ENCODE measurements around the gene NFIB.

Gene NFIB

DNA sequence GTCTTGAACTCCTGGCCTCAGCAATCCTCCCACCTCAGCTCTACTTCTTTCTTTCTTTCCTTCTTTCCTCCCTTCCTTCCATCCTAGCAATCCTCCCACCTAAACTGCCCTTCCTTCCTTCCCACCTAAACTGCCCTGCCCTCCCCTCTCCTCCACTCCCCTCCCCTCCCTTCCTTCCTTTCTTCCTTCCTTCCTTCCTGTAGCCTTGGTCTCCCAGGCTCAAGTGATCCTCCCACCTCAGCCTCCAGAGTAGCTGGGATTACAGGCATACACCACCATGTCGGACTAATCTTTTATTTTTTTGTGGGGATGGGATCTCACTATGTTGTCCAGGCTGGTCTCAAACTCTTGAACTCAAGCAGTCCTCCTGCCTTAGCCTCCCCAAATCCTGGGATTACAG is 65.8 kb downstream of the NFIB start:
- H3K4me3 Mint-ChIP-seq: no peak overlapping the region
- no peak overlapping the region for H3K27ac Mint-ChIP-seq
- no peaks in the 10 kb centered on the region for H3K27me3 Mint-ChIP-seq (ENCODE audit: low read depth)
- H3K4me1 Mint-ChIP-seq (ENCODE audit: low read depth): no peaks in the 10 kb centered on the region
- no peaks in the 10 kb centered on the region for H3K36me3 Mint-ChIP-seq (ENCODE audit: low read depth)
- H3K9me3 Mint-ChIP-seq: no peaks in the 10 kb centered on the region

DNA sequence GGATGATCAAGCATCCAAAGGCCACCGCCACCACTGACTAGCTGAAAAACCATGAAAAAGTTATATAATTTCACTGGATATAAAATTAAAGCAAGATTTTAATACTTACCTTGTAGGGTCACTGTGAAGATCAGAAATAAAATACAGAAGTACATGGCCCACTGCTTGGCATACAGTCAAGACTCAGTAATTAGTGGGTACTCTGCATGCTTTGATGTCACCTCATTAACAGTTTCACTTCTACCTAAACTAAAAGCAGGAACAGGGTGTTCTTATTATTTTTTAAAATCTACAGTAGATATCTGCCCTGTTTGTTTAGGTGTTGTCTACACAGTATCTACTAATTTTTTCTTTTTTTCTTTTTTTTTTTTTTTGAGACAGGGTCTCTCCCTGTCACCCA is 66.4 kb downstream of the NFIB start:
- no peaks in the 10 kb centered on the region for H3K36me3 Mint-ChIP-seq (ENCODE audit: low read depth)
- no peaks in the 10 kb centered on the region for H3K27me3 Mint-ChIP-seq (ENCODE audit: low read depth)
- H3K4me3 Mint-ChIP-seq: no peak overlapping the region
- no peaks in the 10 kb centered on the region for H3K9me3 Mint-ChIP-seq
- H3K27ac Mint-ChIP-seq: no peak overlapping the region
- no peaks in the 10 kb centered on the region for H3K4me1 Mint-ChIP-seq (ENCODE audit: low read depth)

DNA sequence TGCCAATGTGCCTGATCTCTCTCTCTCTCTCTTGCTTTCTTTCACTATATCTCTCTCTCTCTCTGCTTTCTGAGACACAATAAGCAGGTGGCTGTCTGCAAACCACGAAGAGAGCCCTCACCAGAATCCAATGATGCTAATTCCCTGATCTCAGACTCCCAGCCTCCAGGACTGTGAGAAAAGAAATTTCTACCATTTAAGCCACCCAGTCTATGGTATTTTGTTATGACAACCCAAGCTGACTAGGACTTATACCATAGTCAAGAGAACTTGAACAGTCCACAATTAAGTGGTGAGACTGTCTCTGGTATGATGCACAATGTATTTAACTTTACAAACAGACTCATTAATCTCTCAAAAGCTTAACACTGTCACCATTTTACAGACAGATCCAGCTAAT is 67.0 kb downstream of the NFIB start:
- Mint-ChIP-seq H3K4me1 (ENCODE audit: low read depth) (no peaks in the 10 kb centered on the region), H3K4me3 (no peak overlapping the region), H3K36me3 (ENCODE audit: low read depth) (no peaks in the 10 kb centered on the region), H3K27ac (peak overlapping the region; percentile 53), H3K9me3 (no peaks in the 10 kb centered on the region), H3K27me3 (ENCODE audit: low read depth) (no peaks in the 10 kb centered on the region)

DNA sequence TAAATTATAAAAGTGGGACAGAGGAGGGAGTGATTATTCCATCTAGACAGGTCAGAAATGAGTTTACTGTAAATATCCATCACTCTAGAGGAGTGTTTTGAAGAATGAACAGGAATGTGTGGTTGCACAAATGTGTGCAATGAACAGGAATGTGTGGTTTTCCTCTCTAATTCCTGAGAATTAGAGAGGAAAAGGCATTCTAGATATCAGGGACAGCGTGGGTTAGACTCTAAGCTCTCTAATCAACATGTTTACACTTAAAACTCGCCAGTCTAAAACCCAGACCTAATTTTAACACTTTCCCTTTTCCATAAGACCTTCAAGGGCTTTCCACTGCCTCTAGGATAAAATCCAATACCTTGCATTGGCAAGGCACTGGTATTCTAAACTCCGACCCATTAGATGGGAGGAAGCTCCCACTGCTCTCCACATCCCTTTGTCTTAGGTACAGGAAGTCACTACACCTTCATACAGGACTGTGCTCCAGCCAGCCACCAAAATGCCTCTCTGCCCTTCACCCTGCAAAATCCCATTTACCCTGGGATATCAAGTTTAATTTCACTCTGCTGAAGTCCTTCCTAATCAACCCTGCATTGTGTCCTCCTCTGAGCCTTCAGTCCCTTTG is 67.9 kb downstream of the NFIB start:
- H3K4me1 Mint-ChIP-seq (ENCODE audit: low read depth): no peaks in the 10 kb centered on the region
- no peaks in the 10 kb centered on the region for H3K36me3 Mint-ChIP-seq (ENCODE audit: low read depth)
- H3K4me3 Mint-ChIP-seq: no peak overlapping the region
- no peak overlapping the region for H3K27ac Mint-ChIP-seq
- no peaks in the 10 kb centered on the region for H3K27me3 Mint-ChIP-seq (ENCODE audit: low read depth)
- no peaks in the 10 kb centered on the region for H3K9me3 Mint-ChIP-seq

DNA sequence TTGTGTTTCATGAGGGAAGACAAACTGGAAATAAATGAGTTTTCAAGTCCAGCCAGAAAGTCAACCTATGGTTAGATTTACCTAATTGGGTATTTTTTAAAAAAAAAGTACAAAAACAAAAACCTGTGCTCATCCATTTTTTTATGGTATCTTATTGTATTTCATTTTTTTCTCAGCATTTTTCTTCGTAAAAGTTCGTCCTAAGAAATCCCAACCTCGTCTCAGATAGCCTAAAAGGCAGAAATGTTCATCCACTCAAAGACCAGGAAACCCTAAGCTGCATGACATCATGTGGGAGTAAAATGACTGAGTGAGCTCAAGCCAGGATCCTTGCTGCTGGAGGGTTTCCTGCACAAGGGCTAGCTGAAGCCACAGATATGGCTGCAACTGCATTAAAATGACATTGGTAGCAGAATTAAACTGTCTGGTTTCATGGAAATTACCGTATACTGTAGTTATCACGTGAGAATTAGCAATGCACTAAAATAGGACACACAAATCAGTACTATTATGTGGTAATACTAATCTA is 70.4 kb downstream of the NFIB start:
- Mint-ChIP-seq H3K4me3 (no peak overlapping the region), H3K36me3 (ENCODE audit: low read depth) (no peaks in the 10 kb centered on the region), H3K27me3 (ENCODE audit: low read depth) (no peaks in the 10 kb centered on the region), H3K27ac (no peak overlapping the region), H3K9me3 (no peaks in the 10 kb centered on the region), H3K4me1 (ENCODE audit: low read depth) (no peaks in the 10 kb centered on the region)

DNA sequence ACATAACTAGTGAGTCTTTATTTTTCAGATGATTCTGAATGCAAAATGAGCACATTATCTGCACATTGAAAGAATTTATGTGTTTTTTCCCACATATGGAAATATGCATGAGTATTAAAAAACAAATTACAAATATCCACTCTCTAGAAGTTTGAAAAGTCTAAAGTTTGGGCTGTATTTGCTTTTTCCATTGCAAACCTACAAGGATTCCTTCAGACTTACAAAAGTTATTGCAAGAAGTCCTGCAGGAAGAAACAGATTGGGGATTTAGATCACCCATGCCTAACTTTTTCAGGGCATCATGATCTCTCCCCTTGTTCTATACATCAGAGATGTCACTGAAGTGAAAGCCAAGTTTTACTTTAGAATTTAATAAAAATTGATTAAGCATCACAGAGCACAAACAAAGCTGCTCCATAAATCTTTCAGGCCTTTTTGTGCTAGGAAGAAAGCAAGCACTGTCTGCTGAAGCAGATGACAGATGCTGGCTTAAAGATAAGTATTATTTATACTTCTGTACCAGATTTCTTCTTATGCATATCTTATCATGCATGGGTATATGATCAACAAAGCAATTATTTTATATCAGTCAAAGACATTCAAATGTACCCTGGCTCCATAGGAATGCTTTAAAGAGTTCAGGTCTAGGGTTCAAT is 71.7 kb downstream of the NFIB start:
- Mint-ChIP-seq H3K27me3 (ENCODE audit: low read depth) (no peaks in the 10 kb centered on the region), H3K27ac (no peak overlapping the region), H3K4me3 (no peak overlapping the region), H3K9me3 (no peaks in the 10 kb centered on the region), H3K36me3 (ENCODE audit: low read depth) (no peaks in the 10 kb centered on the region), H3K4me1 (ENCODE audit: low read depth) (no peaks in the 10 kb centered on the region)

DNA sequence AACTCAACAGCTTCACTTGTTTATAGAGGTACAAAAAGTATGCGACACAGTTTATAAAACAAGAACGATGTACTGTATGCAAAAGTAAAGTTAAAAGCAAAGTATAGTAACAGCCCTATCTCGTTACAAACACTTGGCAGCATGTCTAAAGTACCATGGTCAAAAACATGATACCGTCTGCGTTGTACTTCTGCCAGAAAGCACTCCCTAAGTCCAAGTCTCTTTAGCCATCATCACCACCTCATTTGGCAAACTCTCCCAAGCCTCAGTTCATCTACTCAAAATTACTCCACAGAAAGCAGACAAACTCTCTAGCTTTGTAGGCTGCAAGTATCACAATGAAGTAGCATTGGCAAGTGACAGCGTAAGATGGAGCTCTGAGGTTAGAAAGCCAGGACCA is 73.4 kb downstream of the NFIB start:
- H3K4me3 Mint-ChIP-seq: no peak overlapping the region
- no peaks in the 10 kb centered on the region for H3K36me3 Mint-ChIP-seq (ENCODE audit: low read depth)
- H3K27me3 Mint-ChIP-seq (ENCODE audit: low read depth): no peaks in the 10 kb centered on the region
- no peaks in the 10 kb centered on the region for H3K9me3 Mint-ChIP-seq
- H3K4me1 Mint-ChIP-seq (ENCODE audit: low read depth): no peaks in the 10 kb centered on the region
- no peak overlapping the region for H3K27ac Mint-ChIP-seq

DNA sequence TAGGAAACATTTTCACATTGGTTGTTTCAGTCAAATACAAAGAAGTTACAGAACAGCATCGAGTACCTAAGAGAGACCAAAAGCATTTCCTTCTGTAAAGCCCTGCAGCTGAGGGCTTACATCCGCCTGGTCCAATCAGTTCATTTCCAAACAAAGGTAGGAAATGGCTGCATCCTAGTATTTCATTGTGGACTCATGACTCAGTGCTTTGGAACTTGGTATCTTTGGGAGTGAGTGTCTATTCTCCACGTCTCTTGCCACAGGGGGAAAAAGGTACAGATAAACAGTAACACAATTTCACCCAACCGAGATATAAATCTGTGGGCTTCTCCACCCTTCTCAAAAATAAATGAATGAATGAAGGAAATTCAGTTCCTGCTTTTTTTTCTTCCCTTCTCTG is 75.4 kb downstream of the NFIB start:
- no peaks in the 10 kb centered on the region for H3K27me3 Mint-ChIP-seq (ENCODE audit: low read depth)
- H3K9me3 Mint-ChIP-seq: no peaks in the 10 kb centered on the region
- H3K27ac Mint-ChIP-seq: no peak overlapping the region
- H3K4me1 Mint-ChIP-seq (ENCODE audit: low read depth): no peaks in the 10 kb centered on the region
- H3K36me3 Mint-ChIP-seq (ENCODE audit: low read depth): no peaks in the 10 kb centered on the region
- H3K4me3 Mint-ChIP-seq: no peak overlapping the region

DNA sequence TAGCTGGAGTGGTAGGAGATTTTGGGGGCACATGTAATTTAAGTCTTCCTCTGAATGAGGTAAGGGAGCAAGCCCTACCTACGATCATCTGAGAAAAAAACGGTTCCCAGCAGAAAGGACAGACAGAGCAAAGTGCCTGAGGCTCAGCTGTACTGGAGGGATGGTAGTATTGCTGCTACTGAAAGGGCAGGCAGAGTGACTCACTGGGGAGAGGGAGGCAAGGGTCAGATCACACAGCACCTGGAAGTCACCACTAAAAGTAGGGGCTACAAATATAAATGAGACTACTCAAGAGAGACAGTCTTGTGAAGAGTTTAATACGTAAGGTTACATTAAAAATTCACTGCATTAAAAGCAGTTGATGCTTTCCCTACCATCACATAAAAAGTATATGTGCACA is 75.9 kb downstream of the NFIB start:
- H3K36me3 Mint-ChIP-seq (ENCODE audit: low read depth): no peaks in the 10 kb centered on the region

DNA sequence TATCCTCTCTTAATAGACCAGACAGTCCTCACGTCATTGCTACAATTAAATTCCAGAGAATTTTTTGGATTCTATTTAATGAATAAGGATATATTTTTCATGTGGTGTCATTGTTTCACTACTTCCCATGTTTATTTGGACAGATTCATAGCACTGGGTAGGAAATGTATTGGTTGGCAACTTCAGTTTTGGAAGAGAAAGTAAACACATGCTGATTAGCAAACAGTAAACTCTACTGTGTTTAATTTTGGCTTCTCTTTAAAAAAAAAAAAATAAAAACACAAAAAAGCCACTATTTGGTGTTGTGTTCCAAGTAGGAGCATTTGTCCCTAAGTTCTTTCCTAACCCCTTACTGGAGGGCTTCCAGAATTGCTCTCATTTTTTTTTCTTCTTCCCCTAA is 77.3 kb downstream of the NFIB start:
- Mint-ChIP-seq H3K36me3 (ENCODE audit: low read depth) (no peaks in the 10 kb centered on the region), H3K4me1 (ENCODE audit: low read depth) (no peaks in the 10 kb centered on the region), H3K4me3 (no peak overlapping the region), H3K27me3 (ENCODE audit: low read depth) (no peaks in the 10 kb centered on the region), H3K9me3 (no peaks in the 10 kb centered on the region), H3K27ac (no peak overlapping the region)

More for the DNA sequence above, 75.9 kb downstream of the NFIB start:
- no peaks in the 10 kb centered on the region for H3K9me3 Mint-ChIP-seq
- no peak overlapping the region for H3K4me3 Mint-ChIP-seq
- H3K27me3 Mint-ChIP-seq (ENCODE audit: low read depth): no peaks in the 10 kb centered on the region
- no peak overlapping the region for H3K27ac Mint-ChIP-seq
- no peaks in the 10 kb centered on the region for H3K4me1 Mint-ChIP-seq (ENCODE audit: low read depth)

DNA sequence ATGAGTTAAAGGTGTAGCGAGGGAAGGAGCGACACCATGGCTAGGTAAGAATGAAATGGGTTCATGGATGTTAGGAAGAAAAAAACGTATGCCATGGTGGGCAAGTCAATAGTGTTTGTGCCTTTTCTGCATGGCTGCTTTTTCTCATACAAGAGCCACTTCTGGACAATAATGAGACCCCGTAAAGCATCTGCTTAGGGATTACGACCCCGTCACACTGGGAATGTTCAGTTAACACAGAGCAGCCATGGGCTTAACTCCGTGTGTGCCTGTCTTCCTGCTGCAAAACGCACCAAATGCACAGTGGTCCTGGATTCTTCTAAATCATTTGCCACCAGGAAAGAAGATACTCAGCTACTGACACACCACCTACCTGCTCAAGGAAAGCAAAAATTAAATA is 81.8 kb downstream of the NFIB start:
- H3K27me3 Mint-ChIP-seq (ENCODE audit: low read depth): no peaks in the 10 kb centered on the region
- H3K9me3 Mint-ChIP-seq: no peaks in the 10 kb centered on the region
- H3K36me3 Mint-ChIP-seq (ENCODE audit: low read depth): no peaks in the 10 kb centered on the region
- H3K4me1 Mint-ChIP-seq (ENCODE audit: low read depth): no peaks in the 10 kb centered on the region
- H3K4me3 Mint-ChIP-seq: no peak overlapping the region
- H3K27ac Mint-ChIP-seq: no peak overlapping the region

DNA sequence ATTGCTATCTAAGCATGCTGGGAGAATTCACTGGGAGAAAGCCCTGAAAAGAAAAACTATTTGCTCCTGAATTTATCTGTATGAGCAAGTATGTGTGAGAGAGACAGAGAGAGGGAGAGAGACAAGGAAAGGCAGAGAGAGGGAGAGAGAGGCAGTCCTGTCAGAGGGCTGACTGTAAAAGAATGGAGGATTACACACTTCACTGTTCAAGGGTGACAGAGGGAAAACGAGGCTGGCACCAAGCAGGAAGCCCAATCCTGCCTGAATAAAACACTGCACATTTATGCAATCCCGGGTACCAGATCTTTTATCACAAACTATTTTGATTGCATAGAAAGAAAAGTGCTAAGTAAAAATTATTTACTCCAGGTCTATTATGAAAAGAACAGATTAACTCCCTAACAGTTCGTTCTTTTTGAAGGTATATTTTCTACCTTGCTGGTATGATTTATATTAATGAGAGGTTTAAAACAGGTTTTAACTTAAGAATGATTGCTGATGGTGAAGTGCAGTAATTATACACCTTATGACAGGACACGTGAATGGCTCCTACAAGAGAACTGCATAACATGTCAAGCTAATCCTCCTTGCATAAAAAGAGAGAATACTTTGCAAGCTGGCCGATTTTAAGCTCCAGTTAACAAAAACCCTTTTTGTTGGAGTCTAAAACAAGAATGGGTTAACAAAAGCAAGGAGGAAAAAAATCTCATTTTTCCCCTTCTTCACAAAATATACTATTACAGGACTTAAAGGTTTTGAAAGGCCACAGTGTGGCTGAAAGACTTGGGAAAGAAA is 82.5 kb downstream of the NFIB start:
- no peak overlapping the region for H3K4me3 Mint-ChIP-seq
- H3K36me3 Mint-ChIP-seq (ENCODE audit: low read depth): no peaks in the 10 kb centered on the region
- H3K27me3 Mint-ChIP-seq (ENCODE audit: low read depth): no peaks in the 10 kb centered on the region
- H3K9me3 Mint-ChIP-seq: no peaks in the 10 kb centered on the region
- no peak overlapping the region for H3K27ac Mint-ChIP-seq
- no peaks in the 10 kb centered on the region for H3K4me1 Mint-ChIP-seq (ENCODE audit: low read depth)

DNA sequence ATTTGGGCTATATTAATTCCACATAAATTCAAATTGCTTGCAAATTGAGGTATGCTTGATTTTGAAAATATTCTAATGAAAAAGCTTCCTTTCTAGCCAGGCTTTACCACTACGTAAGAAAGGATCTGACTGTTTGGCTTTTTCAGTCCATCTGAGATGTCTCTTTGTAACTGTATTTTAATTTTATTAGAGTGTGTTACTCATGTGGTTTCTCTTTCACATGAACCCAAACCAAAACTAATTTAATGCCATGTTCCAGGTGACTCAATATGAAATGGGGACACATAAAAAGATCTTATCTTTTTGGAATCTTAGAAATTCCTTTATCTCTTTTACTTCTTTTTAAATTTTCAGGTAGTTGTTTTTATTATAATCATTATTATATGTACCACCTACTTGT is 85.3 kb downstream of the NFIB start:
- H3K27me3 Mint-ChIP-seq (ENCODE audit: low read depth): no peaks in the 10 kb centered on the region
- no peak overlapping the region for H3K27ac Mint-ChIP-seq
- no peaks in the 10 kb centered on the region for H3K36me3 Mint-ChIP-seq (ENCODE audit: low read depth)
- no peaks in the 10 kb centered on the region for H3K9me3 Mint-ChIP-seq
- H3K4me3 Mint-ChIP-seq: no peak overlapping the region
- H3K4me1 Mint-ChIP-seq (ENCODE audit: low read depth): no peaks in the 10 kb centered on the region

DNA sequence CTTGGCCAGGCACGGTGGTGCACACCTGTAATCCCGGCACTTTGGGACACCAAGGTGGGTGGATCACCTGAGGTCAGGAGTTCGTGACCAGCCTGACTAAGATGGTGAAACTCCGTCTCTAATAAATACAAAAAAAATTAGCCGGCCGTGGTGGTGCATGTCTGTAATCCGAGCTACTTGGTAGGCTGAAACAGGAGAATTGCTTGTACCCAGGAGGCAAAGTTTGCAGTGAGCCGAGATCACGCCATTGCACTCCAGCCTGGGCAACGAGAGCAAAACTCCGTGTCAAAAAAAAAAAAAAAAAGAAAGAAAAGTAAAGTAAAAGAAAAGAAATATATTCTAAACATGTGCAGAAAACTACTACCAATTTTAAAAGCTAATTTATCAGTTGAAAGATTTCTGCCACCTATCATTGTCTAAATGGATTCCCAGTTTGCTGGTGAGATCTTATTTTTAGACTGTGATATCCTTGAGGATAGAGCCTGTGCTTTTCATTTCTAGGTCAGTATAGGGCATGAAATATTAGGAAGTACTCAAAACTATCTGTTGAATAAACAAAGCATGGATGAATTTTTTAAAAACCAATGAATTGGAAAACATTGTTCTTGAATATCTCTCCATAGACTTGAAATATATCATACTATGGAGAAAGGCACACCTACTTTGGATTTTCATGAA is 86.9 kb downstream of the NFIB start:
- no peaks in the 10 kb centered on the region for H3K4me1 Mint-ChIP-seq (ENCODE audit: low read depth)
- H3K27me3 Mint-ChIP-seq (ENCODE audit: low read depth): no peaks in the 10 kb centered on the region
- no peak overlapping the region for H3K27ac Mint-ChIP-seq

More for the DNA sequence above, 86.9 kb downstream of the NFIB start:
- no peak overlapping the region for H3K4me3 Mint-ChIP-seq
- no peaks in the 10 kb centered on the region for H3K36me3 Mint-ChIP-seq (ENCODE audit: low read depth)
- no peaks in the 10 kb centered on the region for H3K9me3 Mint-ChIP-seq
